ENCODE results near the gene CHRNA3. TPM values are rescaled to one million over a fixed set of nuclear protein-coding genes. Genes with fewer than 3 reads are reported as not detected.

The CHRNA3 gene
- total RNA-seq, 3 donors from 2014 or later: 0.48 to 0.59 TPM; not detected in 1

- H3K4me3 ChIP-seq: no peak overlapping the region
- H3K4me1 ChIP-seq: no peaks in the 10 kb centered on the region
- no peak for DNase-seq (ENCODE audit: low spot score in 2 of 2)
- intact Hi-C loops (cut with DNase I; ENCODE audit: low total_unique reads): no loop called here
- H3K9me3 ChIP-seq: no peaks in the 10 kb centered on the region
- H3K36me3 ChIP-seq: no peaks in the 10 kb centered on the region
- no peaks in the 10 kb centered on the region for H3K27me3 ChIP-seq
- TF ChIP-seq CTCF (IDR thresholded peaks at IDR 0.05): no peak
- TF ChIP-seq POLR2A (IDR thresholded peaks at IDR 0.05): no peak
- TF ChIP-seq POLR2AphosphoS5 (IDR thresholded peaks at IDR 0.05): no peak
- H3K27ac ChIP-seq: no peak overlapping the region
Observed at GRCh38 chr15:78662028-78662427, 41.2 kb upstream of the CHRNA3 start.

- TF ChIP-seq POLR2AphosphoS5 (IDR thresholded peaks at IDR 0.05): no peak
- TF ChIP-seq POLR2A (IDR thresholded peaks at IDR 0.05): no peak
- no peak for TF ChIP-seq CTCF (IDR thresholded peaks at IDR 0.05)
- no peaks in the 10 kb centered on the region for H3K27me3 ChIP-seq
- H3K4me1 ChIP-seq: no peaks in the 10 kb centered on the region
- no peak overlapping the region for H3K4me3 ChIP-seq
- no peak for DNase-seq (ENCODE audit: low spot score in 2 of 2)
- intact Hi-C loops (cut with DNase I; ENCODE audit: low total_unique reads): no loop called here
- H3K9me3 ChIP-seq: no peaks in the 10 kb centered on the region
- no peak overlapping the region for H3K27ac ChIP-seq
- H3K36me3 ChIP-seq: no peaks in the 10 kb centered on the region
Observed at GRCh38 chr15:78661001-78661400, 40.2 kb upstream of the CHRNA3 start.

- H3K27me3 ChIP-seq: no peaks in the 10 kb centered on the region
- DNase-seq (ENCODE audit: low spot score in 2 of 2): no peak
- intact Hi-C loops (cut with DNase I; ENCODE audit: low total_unique reads): no loop called here
Observed at GRCh38 chr15:78660584-78660983, 39.8 kb upstream of the CHRNA3 start.

GRCh38 chr15:78658823-78659222, 38.0 kb upstream of the CHRNA3 start:
- H3K9me3 ChIP-seq: no peaks in the 10 kb centered on the region
- H3K4me1 ChIP-seq: no peaks in the 10 kb centered on the region
- no peaks in the 10 kb centered on the region for H3K36me3 ChIP-seq
- TF ChIP-seq POLR2AphosphoS5 (IDR thresholded peaks at IDR 0.05) (no peak), CTCF (IDR thresholded peaks at IDR 0.05) (no peak), POLR2A (IDR thresholded peaks at IDR 0.05) (no peak)
- intact Hi-C loops (cut with DNase I; ENCODE audit: low total_unique reads): no loop called here
- H3K27ac ChIP-seq: no peak overlapping the region
- peaks cover 0 to 5% of the 10 kb centered on the region in 2 donors for H3K27me3 ChIP-seq
- DNase-seq (ENCODE audit: low spot score in 2 of 2): no peak
- H3K4me3 ChIP-seq: no peak overlapping the region

More at GRCh38 chr15:78660584-78660983, 39.8 kb upstream of the CHRNA3 start:
- no peaks in the 10 kb centered on the region for H3K9me3 ChIP-seq
- H3K36me3 ChIP-seq: no peaks in the 10 kb centered on the region
- H3K27ac ChIP-seq: no peak overlapping the region
- H3K4me3 ChIP-seq: no peak overlapping the region
- TF ChIP-seq CTCF (IDR thresholded peaks at IDR 0.05) (no peak), POLR2A (IDR thresholded peaks at IDR 0.05) (no peak), POLR2AphosphoS5 (IDR thresholded peaks at IDR 0.05) (no peak)
- no peaks in the 10 kb centered on the region for H3K4me1 ChIP-seq

GRCh38 chr15:78654272-78654671, 33.5 kb upstream of the CHRNA3 start:
- Histone ChIP-seq H3K9me3 (no peaks in the 10 kb centered on the region), H3K4me1 (no peaks in the 10 kb centered on the region), H3K27ac (no peak overlapping the region), H3K4me3 (no peak overlapping the region), H3K36me3 (no peaks in the 10 kb centered on the region), H3K27me3 (peaks cover 0 to 8% of the 10 kb centered on the region in 2 donors)
- TF ChIP-seq POLR2AphosphoS5 (IDR thresholded peaks at IDR 0.05) (no peak), POLR2A (IDR thresholded peaks at IDR 0.05) (no peak), CTCF (IDR thresholded peaks at IDR 0.05) (no peak)
- DNase-seq (ENCODE audit: low spot score in 2 of 2): no peak
- intact Hi-C loops (cut with DNase I; ENCODE audit: low total_unique reads): no loop called here
